ENCODE data around the gene NFX1.

The NFX1 gene

GRCh38 chr9:33290247-33291030, at the start of gene NFX1:
TSS of gene NFX1 (plus strand) at chr9:33290516. CDS start at chr9:33290573, 57 bp downstream.
- DNase-seq, result peak; percentile 40

- DNase-seq, result no peak
These were observed 49.0 kb upstream of the NFX1 start for GRCh38 chr9:33241298-33241697.

GRCh38 chr9:33242609-33243134, 47.6 kb upstream of the NFX1 start:
- no peak for DNase-seq

DNA sequence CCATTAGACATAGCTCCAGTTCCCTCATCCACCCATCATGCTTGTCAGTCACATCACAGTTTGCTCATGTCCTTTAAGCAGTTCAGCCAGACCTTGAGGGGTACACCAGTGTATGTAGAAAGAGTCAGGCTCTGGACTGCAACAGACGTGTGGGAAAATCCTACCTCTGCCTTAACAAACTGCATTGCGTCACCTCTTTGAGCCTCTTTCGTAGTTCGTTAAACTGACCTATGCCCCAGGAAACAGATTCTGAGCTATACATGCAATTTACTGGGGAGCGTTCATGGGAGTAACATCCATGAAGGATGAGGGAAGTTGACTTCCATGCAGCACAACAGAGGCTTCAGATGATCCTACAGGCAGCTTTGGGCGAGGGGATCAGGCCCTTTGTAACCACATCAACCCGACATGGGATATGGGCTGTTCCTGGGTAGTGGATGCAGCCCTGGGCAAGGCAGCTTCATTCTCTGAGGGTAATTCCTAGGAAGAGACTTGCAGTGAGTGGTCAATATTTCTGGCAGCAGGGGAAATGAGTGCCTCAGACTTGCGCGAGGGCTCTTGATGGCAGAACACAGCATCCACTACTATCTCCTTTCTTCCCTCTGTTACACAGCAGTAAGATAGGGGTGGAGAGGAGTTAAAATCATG, 46.1 kb upstream of the NFX1 start:
- no peak for DNase-seq

DNA sequence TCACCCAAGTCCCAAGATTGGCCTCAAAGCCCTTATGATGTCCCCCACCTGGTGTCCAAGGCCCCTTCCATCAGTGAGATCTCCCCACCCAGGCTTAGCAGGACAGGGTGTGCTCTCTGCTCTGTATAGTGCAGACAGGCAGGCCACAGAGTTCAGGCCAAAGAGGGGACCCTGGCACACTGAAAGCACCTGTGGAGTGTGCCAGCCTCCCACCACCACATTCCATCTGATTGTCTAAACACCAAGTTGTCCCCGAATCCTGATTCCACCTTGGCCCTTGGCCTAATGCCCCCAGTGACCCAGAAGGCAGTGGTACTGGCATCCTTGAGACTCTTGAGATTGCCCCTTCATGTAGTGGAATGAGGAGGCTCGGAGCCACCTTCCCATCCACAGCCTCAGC, 45.0 kb upstream of the NFX1 start:
- DNase-seq, result no peak

DNA sequence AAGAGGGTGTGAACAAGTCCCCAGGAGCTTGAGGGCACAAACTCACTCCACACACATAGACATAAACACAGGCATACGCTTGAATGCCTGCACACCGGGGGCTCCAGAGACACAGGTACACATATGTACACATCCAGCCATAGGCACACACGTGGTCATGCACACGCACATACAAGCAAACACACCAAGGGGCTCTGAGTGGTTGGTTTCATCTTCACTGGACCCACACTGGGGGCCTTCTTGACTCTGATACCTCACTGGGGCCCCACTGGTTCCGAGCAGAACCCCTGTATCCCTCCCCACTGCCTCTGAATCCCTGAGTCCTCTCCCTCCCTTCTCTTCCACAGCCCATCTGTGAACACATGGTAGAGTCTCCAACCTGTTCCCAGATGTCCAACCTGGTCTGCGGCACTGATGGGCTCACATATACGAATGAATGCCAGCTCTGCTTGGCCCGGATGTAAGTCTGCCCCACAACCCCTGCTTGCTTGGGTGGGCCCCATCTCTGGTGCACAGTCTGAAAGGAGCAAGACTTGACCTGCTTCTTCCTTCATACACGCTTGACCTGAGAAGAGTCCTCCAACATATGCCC, 44.0 kb upstream of the NFX1 start:
- no peak for DNase-seq

GRCh38 chr9:33248606-33249005, 41.7 kb upstream of the NFX1 start:
- no peak for DNase-seq

GRCh38 chr9:33249087-33249658, 41.1 kb upstream of the NFX1 start:
- DNase-seq, result no peak

- DNase-seq, result no peak
These were observed 40.3 kb upstream of the NFX1 start for GRCh38 chr9:33249983-33250382.

DNA sequence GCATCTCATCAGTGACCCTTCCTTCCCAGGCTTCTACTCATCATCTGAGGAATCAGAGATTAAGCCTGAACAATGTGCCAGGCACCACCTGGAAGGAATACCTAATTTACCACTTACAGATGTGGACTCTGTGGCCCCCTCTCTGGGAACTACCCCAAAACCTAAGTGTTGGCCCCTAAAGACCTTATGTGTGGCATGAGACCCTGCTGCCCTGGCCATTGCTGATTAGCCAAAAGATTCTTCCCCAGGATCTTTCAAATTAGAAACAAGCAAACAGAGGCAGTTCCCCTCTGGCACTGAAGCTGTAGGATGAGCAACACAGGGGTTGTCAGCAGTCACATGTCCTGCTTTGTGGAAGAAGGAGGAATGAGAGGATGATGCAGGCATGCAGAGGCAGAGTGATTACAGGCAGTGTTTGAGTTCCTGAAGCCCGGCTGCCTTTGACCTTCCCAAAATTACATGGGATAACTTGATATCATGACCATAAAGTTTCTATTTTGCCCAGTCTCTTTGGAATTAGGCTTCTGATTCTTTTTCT, 39.8 kb upstream of the NFX1 start:
- DNase-seq, result no peak

DNA sequence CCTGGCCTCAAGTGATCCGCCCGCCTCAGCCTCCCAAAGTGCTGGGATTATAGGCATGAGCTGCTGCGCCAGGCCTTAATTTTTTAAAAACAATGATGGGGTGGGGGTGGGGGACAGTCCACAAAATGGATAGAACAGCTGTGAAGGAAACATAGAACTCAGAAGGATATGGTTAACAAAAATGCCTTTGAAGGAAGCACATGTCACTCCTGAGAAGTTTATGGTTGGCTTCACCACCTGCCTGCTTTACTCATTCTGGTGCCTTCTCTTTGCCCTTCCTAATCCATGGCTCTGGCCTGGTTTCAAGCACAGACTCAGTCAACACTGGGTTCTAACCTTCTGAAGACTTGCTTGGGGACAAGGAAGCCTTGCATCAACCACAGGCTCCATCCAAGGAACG, 36.1 kb upstream of the NFX1 start:
- no peak for DNase-seq

- DNase-seq, result no peak
These were observed 35.3 kb upstream of the NFX1 start for GRCh38 chr9:33255014-33255413.

- no peak for DNase-seq
These were observed 34.8 kb upstream of the NFX1 start for GRCh38 chr9:33255471-33255870.

- DNase-seq, result no peak
These were observed 34.1 kb upstream of the NFX1 start for GRCh38 chr9:33256236-33256635.

DNA sequence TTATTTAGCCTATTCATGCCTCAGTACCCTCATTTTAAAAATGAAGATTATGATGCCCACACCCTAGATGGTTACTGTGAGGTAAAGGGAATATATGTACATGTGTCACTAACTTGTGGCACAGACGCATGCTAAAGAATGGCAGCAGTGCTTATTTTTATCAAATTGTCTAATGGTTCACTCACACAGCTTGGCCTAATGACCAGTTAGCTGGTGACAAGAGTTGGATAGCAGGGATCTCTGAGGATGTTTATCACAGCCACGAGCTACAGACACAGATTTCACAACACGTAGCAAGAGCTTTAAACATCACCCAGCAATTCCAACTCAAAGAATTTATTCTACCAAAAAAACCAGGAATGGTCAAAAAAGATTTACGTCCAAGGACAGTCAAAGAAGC, 33.0 kb upstream of the NFX1 start:
- DNase-seq, result no peak

DNA sequence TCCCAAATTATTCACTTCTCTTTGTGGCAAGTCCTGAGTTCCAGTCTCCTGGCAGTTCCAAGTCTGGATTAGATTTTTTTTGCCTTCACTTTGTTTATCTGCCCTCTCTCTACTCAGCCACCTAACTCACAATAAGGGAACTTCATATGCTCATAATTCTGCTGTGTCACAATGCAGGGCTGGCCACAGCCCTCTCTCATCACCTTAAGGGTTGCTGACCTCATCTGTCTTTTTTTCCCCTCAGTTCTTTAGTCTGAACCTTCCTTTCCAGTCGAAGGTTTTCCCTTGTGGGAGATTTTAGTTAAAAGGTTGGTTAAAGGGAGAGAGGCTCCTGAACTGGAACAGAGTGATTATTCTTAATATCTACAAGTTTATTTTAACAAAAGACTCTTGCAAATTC, 29.9 kb upstream of the NFX1 start:
- DNase-seq, result no peak

DNA sequence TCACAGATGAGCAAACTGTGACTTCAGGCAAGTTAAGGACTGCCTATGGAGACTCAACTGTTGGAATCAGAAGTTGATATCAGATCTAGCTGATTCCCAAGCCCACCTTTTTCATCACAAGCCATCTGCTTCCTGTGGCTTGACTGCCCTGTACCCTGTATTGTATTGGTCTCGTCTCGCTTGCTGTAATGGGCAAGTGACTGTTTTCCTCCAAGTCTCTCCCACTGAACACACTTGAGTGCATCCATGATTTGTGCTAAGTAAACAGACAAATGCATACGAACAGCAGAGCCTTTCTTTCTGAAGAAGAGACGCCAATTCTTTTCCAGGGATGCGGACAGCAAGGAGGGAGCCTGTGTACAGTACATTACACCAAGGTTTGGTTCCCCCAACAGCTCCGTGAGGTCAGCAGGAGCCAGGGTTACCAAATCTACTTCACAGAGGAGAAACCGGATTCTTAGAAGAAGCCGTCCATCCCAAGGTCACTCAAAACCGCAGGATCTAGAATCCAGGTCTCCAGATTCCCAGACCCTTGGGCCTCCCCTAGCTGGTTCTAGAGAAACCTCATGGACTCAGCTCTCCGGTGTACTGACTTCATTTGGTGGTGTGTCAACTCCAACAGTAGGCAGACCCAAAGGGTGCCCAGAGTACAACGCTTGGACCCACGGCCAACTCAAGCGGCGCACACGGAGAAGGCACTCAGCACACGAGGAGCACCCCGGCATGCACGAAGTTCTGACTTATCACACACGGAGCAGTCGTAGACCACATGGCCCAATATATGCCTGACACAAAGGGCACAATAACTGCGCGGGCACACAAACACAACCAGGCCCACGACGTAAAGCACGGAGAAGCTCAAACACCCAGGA, 26.9 kb upstream of the NFX1 start:
- DNase-seq, result no peak

DNA sequence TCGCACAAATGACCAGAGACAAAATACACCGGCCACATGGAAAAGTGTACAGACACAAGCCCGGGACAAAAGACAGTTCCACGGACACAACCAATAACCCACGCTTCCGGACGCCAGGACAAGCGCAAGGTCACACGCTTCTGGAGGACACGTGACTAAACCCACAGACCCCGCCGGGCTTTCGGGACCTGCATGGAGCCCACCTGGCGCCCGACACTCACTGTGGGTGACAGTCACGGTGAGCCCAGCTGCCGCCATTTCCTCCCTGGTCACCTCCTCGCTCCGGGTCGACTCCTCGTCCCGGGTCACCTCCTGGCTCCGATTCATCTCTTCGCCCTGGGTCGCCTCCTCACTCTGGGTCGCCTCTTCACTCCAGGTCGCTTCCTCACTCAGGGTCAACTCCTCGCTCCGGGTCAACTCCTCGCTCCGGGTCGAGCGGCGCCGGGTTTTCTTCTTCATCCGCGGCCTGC, 26.3 kb upstream of the NFX1 start:
- DNase-seq, result no peak

- peak; percentile 82 for DNase-seq
These were observed 25.7 kb upstream of the NFX1 start, which contains the start of the genes BAG1 and CHMP5 for GRCh38 chr9:33264473-33265177. TSS of gene BAG1 (minus strand) at chr9:33264708. TSS of gene CHMP5 (plus strand) at chr9:33265049. CDS start at chr9:33265079, 30 bp downstream.

GRCh38 chr9:33265211-33265865, 25.0 kb upstream of the NFX1 start:
- DNase-seq, result no peak
